GM23248 (cell line): ENCODE measurements around the gene GGACT. TPM values are rescaled to one million over a fixed set of nuclear protein-coding genes. Genes with fewer than 3 reads are reported as not detected.

Source experiments
- DNase-seq: peaks from one replicate; pipeline ENCODE4 v3.0.0-alpha.2; 2015
- H2AFZ ChIP-seq: fragments of 200-600 bp; sonication (generic); 2 replicates; pipeline ENCODE4 v1.6.1; 2016; ENCODE audit warnings: antibody characterized with exemption
- H3F3A ChIP-seq: fragments of 200-600 bp; sonication (generic); 2 replicates; pipeline ENCODE4 v1.6.1; 2016; ENCODE audit warnings: mild to moderate bottlenecking, antibody characterized with exemption, mixed run types; ENCODE audit not compliant: insufficient read depth
- H3K27ac ChIP-seq: fragments of 200-600 bp; sonication (generic); 2 replicates; pipeline ENCODE4 v1.5.1; 2016; ENCODE audit warnings: mild to moderate bottlenecking
- H3K27me3 ChIP-seq: fragments of 200-600 bp; sonication (generic); replicated peaks from 2 replicates; pipeline ENCODE4 v1.6.1; 2016; ENCODE audit warnings: mild to moderate bottlenecking; ENCODE audit not compliant: insufficient read depth
- H3K36me3 ChIP-seq: fragments of 200-600 bp; sonication (generic); 2 replicates; pipeline ENCODE4 v1.6.1; 2016; ENCODE audit warnings: low read depth, mild to moderate bottlenecking
- H3K4me1 ChIP-seq: fragments of 200-600 bp; sonication (generic); 2 replicates; pipeline ENCODE4 v1.6.1; 2016; ENCODE audit warnings: mild to moderate bottlenecking; ENCODE audit not compliant: insufficient read depth
- H3K4me2 ChIP-seq: fragments of 200-600 bp; sonication (generic); one replicate; pipeline ENCODE4 v1.6.1; 2016; ENCODE audit warnings: mild to moderate bottlenecking; ENCODE audit not compliant: unreplicated experiment
- H3K4me3 ChIP-seq: fragments of 200-600 bp; sonication (generic); 2 replicates; pipeline ENCODE4 v1.5.1; 2016; ENCODE audit warnings: mild to moderate bottlenecking
- H3K79me2 ChIP-seq: fragments of 200-600 bp; sonication (generic); 2 replicates; pipeline ENCODE4 v1.6.1; 2016; ENCODE audit warnings: mild to moderate bottlenecking; ENCODE audit not compliant: insufficient read depth
- H3K9ac ChIP-seq: fragments of 200-600 bp; sonication (generic); 2 replicates; pipeline ENCODE4 v1.6.1; 2016; ENCODE audit warnings: mild to moderate bottlenecking
- H3K9me2 ChIP-seq: fragments of 200-600 bp; sonication (generic); 2 replicates; pipeline ENCODE4 v1.6.1; 2016; ENCODE audit warnings: mixed run types, mild to moderate bottlenecking, moderate library complexity; ENCODE audit not compliant: insufficient read depth
- H3K9me3 ChIP-seq: fragments of 200-600 bp; sonication (generic); one replicate; pipeline ENCODE4 v1.6.1; 2017; ENCODE audit warnings: low read depth
- H4K20me1 ChIP-seq: fragments of 200-600 bp; sonication (generic); 2 replicates; pipeline ENCODE4 v1.6.0; 2016; ENCODE audit not compliant: insufficient read depth
- EZH2 ChIP-seq: fragments of 200-600 bp; sonication (generic); IDR thresholded peaks from 2 replicates; pipeline ENCODE4 v1.6.1; 2018; ENCODE audit warnings: antibody characterized with exemption, mild to moderate bottlenecking; ENCODE audit not compliant: insufficient read depth, poor library complexity, severe bottlenecking
- EZH2phosphoT487 ChIP-seq: fragments of 200-600 bp; sonication (generic); IDR thresholded peaks from 2 replicates; pipeline ENCODE4 v1.6.1; 2018; ENCODE audit warnings: antibody characterized with exemption, moderate library complexity, mild to moderate bottlenecking, low read depth; ENCODE audit not compliant: insufficient read depth
- WGBS, 2 experiments: methylation state at CpG; one replicate each; pipeline ENCODE4 v1.1.6; 2015 to 2017; ENCODE audit warnings: low lambda C conversion rate in 2 of 2, low coverage in 1 of 2; ENCODE audit errors: missing lambda C conversion rate in 2 of 2; 5-methylcytosine and 5-hydroxymethylcytosine counted together
- in situ Hi-C: fragments of 300-500 bp; cut with MboI; formaldehyde crosslinking; loops from 2 replicates; pipeline ENCODE4 v1.15.0; 2020
- polyA plus RNA-seq: library from polyadenylated mRNA; unstranded; fragments of >200 nt; fragmentation: Nextera tagmentation; extraction: Ambion mirVana; gene quantifications from 2 replicates; pipeline ENCODE4 v1.2.1, GENCODE V29; 2016
- total RNA-seq: library from RNA; depleted of rRNA; stranded (reverse); fragments of >200 nt; shearing (Covaris generic); gene quantifications from 2 replicates; pipeline ENCODE4 v1.2.3, GENCODE V29; 2014

The GGACT gene
- total and polyA plus RNA-seq, 2 experiments from 2014 or later = 1.6 to 5.7 TPM

DNA sequence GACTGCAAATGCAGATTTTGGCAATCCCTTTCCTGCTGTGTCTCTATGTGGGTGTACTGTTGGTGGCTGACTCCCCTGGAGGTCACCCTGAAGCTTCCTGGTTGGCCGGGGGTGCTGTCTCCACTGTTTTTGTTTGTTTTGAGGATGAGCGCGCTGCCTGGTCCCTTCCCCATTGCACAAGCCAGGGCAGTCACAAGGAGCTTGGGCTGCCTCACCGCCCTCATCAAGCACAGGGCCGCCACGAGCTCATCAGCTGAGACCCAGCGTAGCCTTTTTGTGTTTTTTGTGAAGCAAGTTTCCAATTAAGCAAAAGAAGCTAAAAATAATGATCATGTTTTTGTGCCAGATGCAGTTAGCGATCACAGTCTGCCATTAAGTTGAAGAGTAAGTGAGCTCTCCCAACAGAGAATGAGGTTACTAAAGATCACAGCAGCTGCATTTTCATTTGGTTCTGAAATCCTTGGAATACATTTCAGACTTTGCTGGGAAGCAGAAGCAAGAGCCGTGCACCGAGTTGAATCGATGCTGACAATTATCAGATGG is 57.8 kb downstream of the GGACT start:
- Histone ChIP-seq H2AFZ (no peak overlapping the region), H3K9me2 (no peaks in the 10 kb centered on the region), H3K27me3 (no peaks in the 10 kb centered on the region), H3K4me2 (no peak overlapping the region), H3K9ac (no peak overlapping the region), H3K4me1 (0 out of 2 replicates have a peak, but pooled peaks cover 4% of the 10 kb centered on the region), H3K27ac (no peak overlapping the region), H3K79me2 (no peaks in the 10 kb centered on the region), H3F3A (no peaks in the 10 kb centered on the region), H3K9me3 (no peaks in the 10 kb centered on the region), H4K20me1 (no peaks in the 10 kb centered on the region), H3K4me3 (no peak overlapping the region), H3K36me3 (no peaks in the 10 kb centered on the region)
- in situ Hi-C loops = loop anchor here (10.0 kb wide), 1 partner anchor 606 kb away; no protein-coding TSS in a partner anchor
- DNase-seq = peak; percentile 36
- WGBS, 2 experiments = 21 to 26% methylated on average over 11 of the region's 11 CpGs
- no peak for TF ChIP-seq EZH2
- no peak for TF ChIP-seq EZH2phosphoT487

DNA sequence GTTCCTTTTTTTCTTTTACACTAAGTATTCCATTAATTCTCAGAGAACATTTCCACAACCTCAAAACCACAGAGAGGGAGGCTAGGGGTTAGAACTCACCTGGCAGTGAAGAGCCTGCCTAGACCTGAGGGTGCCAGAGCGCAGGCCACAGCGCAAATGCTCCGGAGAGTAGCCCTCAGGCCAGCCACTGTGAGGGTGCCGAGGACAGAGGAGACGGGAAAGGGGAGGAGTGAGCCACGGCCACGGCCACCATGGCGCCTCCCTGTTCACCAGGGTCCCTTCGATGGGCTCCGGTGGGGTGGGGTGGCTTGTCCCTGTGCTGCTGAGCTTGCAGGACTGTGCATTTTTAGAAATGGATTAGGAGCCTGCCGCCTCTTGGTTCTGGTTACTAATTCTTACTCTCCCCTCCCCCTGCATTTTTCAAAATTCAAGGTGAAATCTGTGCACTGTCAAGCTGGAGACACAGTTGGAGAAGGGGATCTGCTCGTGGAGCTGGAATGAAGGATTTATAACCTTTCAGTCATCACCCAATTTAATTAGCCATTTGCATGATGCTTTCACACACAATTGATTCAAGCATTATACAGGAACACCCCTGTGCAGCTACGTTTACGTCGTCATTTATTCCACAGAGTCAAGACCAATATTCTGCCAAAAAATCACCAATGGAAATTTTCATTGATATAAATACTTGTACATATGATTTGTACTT is 58.8 kb downstream of the GGACT start:
- Histone ChIP-seq H3K27ac (no peak overlapping the region), H3K9me2 (no peaks in the 10 kb centered on the region), H3K36me3 (no peaks in the 10 kb centered on the region), H3K27me3 (no peaks in the 10 kb centered on the region), H2AFZ (no peak overlapping the region), H3K79me2 (no peaks in the 10 kb centered on the region), H3F3A (no peaks in the 10 kb centered on the region), H4K20me1 (no peaks in the 10 kb centered on the region), H3K4me2 (no peak overlapping the region), H3K4me1 (no peaks in the 10 kb centered on the region), H3K9me3 (no peaks in the 10 kb centered on the region), H3K9ac (no peak overlapping the region), H3K4me3 (no peak overlapping the region)
- WGBS, 2 experiments = 92 to 95% methylated on average over 15 of the region's 15 CpGs
- DNase-seq = no peak
- TF ChIP-seq EZH2phosphoT487 (no peak), EZH2 (no peak)
- in situ Hi-C loops = loop anchor here (10.0 kb wide), 1 partner anchor 605 kb away; no protein-coding TSS in a partner anchor

DNA sequence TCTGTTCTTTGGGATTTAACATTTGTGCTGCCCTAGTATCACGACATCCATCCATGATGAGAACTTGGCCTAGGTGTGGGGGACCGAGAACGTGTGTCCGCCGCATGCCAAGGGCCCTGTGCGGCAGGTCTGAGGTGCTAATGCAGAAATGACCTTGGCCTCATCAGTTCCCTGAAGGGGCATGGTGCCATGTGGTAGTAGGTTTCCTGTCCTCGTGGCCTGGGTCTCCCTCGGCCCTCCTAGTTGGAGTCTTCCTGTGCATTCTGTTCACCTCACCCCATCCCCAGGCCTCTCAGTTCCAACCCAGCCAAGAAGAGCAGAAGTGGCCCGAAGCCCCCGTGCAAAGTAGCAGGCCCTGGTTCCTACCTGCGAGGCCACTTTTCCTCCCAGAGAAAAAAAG is 59.8 kb downstream of the GGACT start:
- Histone ChIP-seq H3K4me2 (no peak overlapping the region), H3K27ac (no peak overlapping the region), H3K79me2 (no peaks in the 10 kb centered on the region), H3K9ac (no peak overlapping the region), H3K9me3 (no peaks in the 10 kb centered on the region), H2AFZ (no peak overlapping the region), H3K9me2 (no peaks in the 10 kb centered on the region), H4K20me1 (no peaks in the 10 kb centered on the region), H3K27me3 (no peaks in the 10 kb centered on the region), H3F3A (no peaks in the 10 kb centered on the region), H3K36me3 (no peaks in the 10 kb centered on the region), H3K4me1 (no peaks in the 10 kb centered on the region), H3K4me3 (no peak overlapping the region)
- TF ChIP-seq EZH2phosphoT487 (no peak), EZH2 (no peak)
- 91 to 93% methylated on average over 11 of the region's 11 CpGs for WGBS, 2 experiments
- DNase-seq = no peak
- in situ Hi-C loops = no loop called here

DNA sequence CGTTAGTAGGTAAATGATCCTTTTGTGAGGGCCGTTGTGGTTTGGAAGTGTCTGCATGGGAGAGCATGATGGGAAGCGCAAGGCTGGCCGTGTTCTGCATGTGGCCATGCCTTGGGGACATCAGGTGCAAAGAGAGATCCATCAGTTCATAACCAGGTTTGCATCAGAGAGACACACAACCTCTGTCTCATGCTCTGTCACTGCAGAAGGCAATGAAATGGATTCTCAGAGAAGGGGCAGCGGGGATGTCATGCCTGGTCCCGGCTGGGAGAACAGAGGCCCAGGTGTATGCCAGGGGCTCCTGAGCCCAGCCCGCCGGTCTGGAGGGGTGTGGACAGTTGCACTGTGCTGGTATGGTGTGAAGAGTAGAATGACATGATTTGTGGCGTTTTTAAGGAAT is 60.2 kb downstream of the GGACT start:
- WGBS, 2 experiments = 96 to 99% methylated on average over 9 of the region's 9 CpGs
- no peak overlapping the region for H2AFZ ChIP-seq

More for the DNA sequence above, 60.2 kb downstream of the GGACT start:
- H3K4me1 ChIP-seq = no peaks in the 10 kb centered on the region
- no peaks in the 10 kb centered on the region for H3K9me2 ChIP-seq
- in situ Hi-C loops = no loop called here
- no peak overlapping the region for H3K4me2 ChIP-seq
- H3F3A ChIP-seq = no peaks in the 10 kb centered on the region
- H4K20me1 ChIP-seq = no peaks in the 10 kb centered on the region
- DNase-seq = no peak
- H3K4me3 ChIP-seq = no peak overlapping the region
- no peaks in the 10 kb centered on the region for H3K79me2 ChIP-seq
- H3K9me3 ChIP-seq = no peaks in the 10 kb centered on the region
- H3K27me3 ChIP-seq = no peaks in the 10 kb centered on the region
- no peak for TF ChIP-seq EZH2
- TF ChIP-seq EZH2phosphoT487 = no peak
- no peaks in the 10 kb centered on the region for H3K36me3 ChIP-seq
- no peak overlapping the region for H3K9ac ChIP-seq
- H3K27ac ChIP-seq = no peak overlapping the region
